GM21526 (cell line): Measurements from ENCODE around the gene SUMF1.

Experiments used
- ATAC-seq: cut with Tn5 transposase; IDR thresholded peaks from one replicate; pipeline ENCODE4 v1.9.1; 2021; ENCODE audit warnings: moderate library complexity; ENCODE audit not compliant: unreplicated experiment, low FRiP score

The SUMF1 gene

DNA sequence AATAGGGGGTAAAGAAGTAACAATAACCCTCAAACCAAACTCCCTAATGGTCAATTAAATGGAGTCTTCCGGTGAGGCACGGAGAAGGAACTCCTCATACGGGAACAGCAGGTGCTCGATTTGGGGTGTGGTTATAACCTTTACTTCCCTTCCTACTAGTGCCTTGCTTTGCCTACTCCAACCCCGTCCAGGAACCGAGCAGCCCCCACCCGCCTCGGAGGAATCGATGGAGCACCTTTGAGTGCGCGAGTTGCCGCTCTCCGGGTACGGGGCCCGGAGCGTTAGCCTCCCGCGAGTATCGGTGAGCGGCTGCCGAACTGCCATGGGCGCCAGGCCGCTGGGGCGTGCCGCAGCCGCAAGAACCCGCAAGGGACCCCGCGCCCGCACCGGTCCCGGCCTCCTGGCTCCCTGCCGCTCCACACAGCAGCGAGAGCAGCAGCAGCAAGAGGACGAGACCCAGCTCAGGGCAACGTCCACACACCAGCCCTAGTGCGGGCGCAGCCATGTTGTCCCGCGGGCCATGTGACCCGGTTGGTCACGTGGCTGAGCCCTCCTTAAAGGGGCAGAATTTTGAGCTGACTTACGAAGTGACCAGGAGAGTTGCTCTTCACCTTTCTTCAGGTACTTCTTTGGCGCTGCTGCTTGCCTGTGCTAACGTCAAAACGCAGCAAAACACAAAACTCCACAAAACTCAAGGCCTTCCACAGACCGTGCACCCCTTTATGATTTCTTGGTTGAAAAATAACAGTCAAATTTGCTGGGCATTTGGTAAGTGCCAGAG, at the start of gene SUMF1:
SUMF1 (minus strand) TSS at position 529 of the 781 bp plus-strand sequence; CDS start at position 505, 24 bp downstream.
- peak; percentile 100 for ATAC-seq

DNA sequence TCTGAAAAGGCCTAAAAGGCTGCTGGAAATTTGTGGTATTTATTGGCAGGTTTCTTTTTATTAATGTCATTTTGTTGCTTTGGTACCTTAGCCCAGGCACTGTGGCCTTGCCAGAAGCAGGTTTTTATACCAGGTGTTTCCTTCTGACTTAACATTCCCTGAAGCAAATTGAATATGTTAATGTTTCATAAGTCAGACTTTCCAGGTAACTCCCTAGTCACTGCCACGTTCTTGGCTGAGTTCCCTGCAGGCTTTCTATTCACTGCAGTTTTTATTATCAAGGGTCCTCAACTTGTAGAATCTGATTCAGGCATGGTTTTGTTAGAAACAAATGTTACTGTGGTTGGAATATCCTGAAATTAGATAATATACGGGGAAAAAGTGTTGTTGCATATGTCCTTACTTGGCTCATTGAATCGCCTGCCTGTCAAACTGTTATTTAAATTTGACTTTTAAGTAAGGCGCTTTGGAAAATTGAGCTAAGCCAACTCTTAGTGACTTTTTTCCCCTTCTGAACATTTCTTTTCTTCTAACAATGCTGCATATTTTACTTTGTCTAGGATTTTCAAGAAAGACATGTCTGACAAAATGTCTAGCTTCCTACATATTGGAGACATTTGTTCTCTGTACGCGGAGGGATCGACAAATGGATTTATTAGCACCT, 49.0 kb upstream of the SUMF1 start:
- no peak for ATAC-seq

DNA sequence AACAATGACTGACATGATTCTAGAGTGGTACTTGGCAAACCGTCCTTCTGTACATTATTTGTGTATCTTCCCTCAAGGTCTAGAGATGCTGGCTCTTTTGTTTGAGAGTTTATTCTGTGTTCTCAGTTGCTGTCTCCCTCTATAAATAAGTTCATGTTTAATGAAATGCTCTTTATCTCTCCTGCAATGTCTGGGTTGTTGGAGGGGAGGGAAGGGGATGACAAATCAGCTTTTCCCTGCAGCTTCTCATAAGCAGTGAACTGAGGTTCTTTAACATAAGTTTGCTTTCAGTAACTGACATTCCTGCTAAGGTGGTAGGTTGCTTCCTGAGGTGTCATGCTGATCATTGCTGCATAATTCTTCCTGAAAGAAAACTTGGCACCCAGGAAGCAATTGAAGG, 47.8 kb upstream of the SUMF1 start:
- ATAC-seq = no peak

- no peak for ATAC-seq
These were observed 47.3 kb upstream of the SUMF1 start for GRCh38 chr3:4514321-4514720.

- ATAC-seq = no peak
These were observed 46.0 kb upstream of the SUMF1 start for GRCh38 chr3:4512895-4513616.

- ATAC-seq = no peak
These were observed 44.6 kb upstream of the SUMF1 start for GRCh38 chr3:4511491-4512262.

- no peak for ATAC-seq
These were observed 43.1 kb upstream of the SUMF1 start for GRCh38 chr3:4509983-4510755.

- no peak for ATAC-seq
These were observed 42.0 kb upstream of the SUMF1 start for GRCh38 chr3:4509043-4509442.

DNA sequence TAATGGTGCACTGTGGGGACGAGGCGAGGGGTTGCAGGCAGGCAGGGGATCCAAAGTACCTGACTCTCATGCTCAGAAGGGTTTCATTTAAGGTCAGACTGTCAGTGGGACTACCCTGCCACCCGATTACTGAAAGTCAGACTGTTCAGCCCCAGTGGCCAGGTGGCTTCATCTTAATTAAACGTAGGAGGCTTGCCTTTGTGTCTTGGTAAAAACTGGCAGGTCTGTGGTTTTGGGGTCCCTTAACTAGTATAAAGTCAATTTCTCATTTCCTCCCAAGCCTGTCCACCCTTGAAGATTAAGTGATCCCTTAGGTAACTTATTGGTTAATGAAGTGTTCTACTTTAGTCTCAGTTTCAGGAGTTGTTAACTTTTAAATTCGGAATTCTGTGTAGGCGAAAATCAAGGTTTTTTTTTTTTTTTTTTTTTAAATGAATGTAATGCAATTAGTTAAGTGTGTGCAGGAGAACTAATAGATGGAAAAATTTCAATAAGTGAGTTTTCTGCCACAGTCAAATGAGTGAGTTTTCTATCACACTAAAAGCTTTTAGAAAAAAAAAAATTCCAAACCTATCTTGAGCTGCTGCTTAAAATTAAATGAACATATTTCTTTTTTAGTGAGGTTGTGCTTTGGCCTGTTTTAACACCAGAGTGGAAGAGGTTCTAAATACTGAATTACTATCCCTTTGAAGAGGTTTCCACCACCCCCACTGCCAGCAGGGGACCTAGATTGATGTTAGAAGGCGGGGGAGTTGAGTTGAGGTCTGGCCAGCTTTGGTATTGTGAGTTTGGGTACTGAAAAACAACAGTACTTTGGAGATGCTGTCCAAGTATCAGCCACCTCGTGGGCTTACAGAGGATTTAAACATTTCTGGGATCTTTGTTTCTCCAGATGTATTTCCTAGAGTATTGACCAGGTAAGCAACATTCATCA, 41.2 kb upstream of the SUMF1 start:
- ATAC-seq = peak; percentile 68

- no peak for ATAC-seq
These were observed 40.0 kb upstream of the SUMF1 start for GRCh38 chr3:4507024-4507596.

GRCh38 chr3:4506559-4507023, 39.5 kb upstream of the SUMF1 start:
- ATAC-seq = no peak

GRCh38 chr3:4505688-4506558, 38.9 kb upstream of the SUMF1 start:
- ATAC-seq = no peak

DNA sequence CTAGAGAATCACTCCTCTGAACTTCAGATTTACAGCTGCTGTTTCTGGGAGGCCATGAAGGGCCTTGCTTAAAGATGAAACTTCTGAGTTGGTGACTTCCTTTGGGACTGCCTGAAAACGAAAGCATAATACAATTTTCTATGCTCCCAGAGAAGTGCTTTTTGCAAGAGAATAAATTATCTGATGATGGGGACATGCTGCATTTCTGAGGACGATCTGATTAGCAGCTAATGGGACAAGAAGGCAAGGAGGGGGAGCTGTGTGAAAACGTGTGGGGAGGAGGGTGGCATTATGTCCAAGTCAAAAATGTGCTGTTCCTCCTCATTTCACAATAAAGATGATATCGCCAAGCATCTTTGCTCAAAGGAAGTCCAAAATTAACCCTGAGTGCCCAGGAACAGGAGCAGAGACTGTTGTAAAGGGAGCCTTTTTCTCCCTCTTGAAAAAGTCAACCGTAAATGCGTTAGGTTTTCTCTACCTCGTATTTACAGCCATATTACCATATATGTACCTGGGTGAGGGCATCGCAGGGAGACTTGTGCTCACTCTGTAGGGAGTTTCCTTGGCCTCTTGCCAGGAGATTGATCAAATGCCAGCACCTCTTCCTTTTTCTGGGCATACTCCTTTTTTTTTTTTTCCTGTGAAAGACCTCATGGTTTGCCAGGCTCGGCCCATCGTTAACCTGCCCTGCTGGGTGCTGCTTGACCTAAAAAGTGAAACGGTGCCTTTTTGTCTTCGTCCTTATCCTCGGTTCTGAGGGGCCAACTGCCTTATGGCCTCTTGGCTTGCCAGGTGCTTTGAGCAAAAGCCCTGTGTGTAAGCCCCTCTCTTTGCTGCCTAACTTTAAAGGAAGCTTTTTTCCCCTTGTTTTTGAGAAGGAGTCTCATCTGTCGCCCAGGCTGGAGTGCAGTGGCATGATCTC, 37.5 kb upstream of the SUMF1 start:
- ATAC-seq = no peak

DNA sequence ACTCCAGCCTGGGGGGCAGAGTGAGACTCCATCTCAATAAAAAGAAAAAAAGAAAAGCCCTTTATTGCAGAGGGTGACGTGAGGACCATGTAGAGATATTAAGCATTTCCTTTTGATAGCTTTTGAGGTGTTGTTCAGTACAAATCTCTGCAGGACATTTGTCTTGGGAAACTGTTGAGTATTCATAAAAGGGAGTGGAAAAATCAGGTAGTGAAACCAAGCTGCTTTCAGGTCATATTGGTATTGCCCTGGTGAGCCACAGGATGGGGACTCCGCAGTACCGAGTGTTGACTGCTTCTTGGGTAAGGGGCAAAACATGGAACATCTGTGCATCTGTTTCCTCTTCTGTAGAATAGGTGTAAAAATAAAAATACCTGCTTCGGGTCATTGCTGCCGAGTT, 36.0 kb upstream of the SUMF1 start:
- ATAC-seq = peak; percentile 61

DNA sequence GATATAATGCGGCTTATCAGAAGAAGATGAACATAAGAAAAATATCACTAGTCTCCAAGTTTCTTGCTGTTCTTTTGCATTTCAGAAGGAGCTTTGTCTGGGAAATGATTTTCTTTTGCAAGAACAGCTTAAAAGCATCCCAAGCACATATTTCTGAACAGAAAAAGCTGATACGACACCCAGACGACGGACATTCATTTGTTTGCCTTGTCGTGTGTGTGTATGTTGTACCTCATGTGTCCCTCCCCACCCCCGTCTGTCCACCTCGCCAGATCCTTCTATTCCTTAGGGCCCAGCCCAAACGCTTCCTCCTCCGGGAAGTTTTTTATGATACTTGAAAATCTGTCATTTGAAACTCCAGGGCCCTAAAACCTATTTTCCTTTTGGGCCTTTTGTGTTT, 34.9 kb upstream of the SUMF1 start:
- ATAC-seq = no peak

DNA sequence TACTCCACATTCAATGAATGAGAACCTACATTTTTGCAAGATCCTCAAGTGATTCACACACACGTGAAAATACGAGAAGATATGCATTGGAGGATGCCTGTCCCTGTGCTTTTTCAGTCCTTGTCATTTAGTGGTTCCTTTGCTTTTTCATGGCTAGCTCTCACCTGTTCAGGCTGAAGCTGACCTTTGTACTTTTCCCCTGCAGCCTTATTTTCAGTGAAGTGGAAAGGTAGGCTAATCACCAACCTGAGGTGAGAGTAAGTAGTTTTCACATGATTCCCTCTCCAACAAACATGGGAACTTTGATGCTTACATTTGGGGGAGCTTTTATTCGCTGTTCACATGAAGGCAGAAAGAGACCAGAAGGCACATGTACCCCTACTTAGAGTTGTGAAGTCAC, 34.4 kb upstream of the SUMF1 start:
- ATAC-seq = no peak
